SU-DHL-6 (cell line): Measurements from ENCODE around the gene UBAC1.

Source experiments
- H2AFZ ChIP-seq: fragments of 200-600 bp; sonication (generic); 2 replicates; pipeline ENCODE4 v1.6.1; 2014; ENCODE audit warnings: low read depth, mild to moderate bottlenecking, moderate library complexity, mixed read lengths, antibody characterized with exemption, low read length; ENCODE audit not compliant: severe bottlenecking
- H3F3A ChIP-seq: fragments of 200-600 bp; shearing (Covaris generic); 2 replicates; pipeline ENCODE4 v1.6.0; 2016; ENCODE audit warnings: antibody characterized with exemption, mild to moderate bottlenecking; ENCODE audit not compliant: insufficient read depth
- H3K27ac ChIP-seq: fragments of 200-600 bp; sonication (generic); 2 replicates; pipeline ENCODE4 v1.5.1; 2016; ENCODE audit warnings: low read depth, mild to moderate bottlenecking, low read length, moderate library complexity, mixed read lengths
- H3K27me3 ChIP-seq: fragments of 200-600 bp; sonication (generic), shearing (Covaris generic); 2 replicates; pipeline ENCODE4 v1.6.0; 2014; ENCODE audit warnings: mild to moderate bottlenecking, low read length
- H3K36me3 ChIP-seq: fragments of 200-600 bp; sonication (generic); 2 replicates; pipeline ENCODE4 v1.6.1; 2014; ENCODE audit warnings: mild to moderate bottlenecking, low read length, mixed read lengths
- H3K4me2 ChIP-seq: fragments of 300-600, 200-600 bp; shearing (Covaris generic), sonication (generic); 2 replicates; pipeline ENCODE4 v1.6.0; 2014; ENCODE audit warnings: low read length, low read depth, mild to moderate bottlenecking; ENCODE audit not compliant: poor library complexity, severe bottlenecking
- H3K4me3 ChIP-seq: fragments of 200-600 bp; sonication (generic); 2 replicates; pipeline ENCODE4 v1.5.1; 2014; ENCODE audit warnings: antibody characterized with exemption, low read length, mild to moderate bottlenecking, mixed read lengths; ENCODE audit not compliant: insufficient read depth, poor library complexity, severe bottlenecking
- H3K79me2 ChIP-seq: fragments of 200-600 bp; sonication (generic); 2 replicates; pipeline ENCODE4 v1.6.1; 2014; ENCODE audit warnings: mild to moderate bottlenecking, low read length, moderate library complexity; ENCODE audit not compliant: insufficient read depth
- H3K9ac ChIP-seq: fragments of 200-600 bp; sonication (generic); 2 replicates; pipeline ENCODE4 v1.7.0; 2014; ENCODE audit warnings: mild to moderate bottlenecking, low read length
- H3K9me2 ChIP-seq: fragments of 200-600 bp; sonication (generic); replicated peaks from 2 replicates; pipeline ENCODE4 v1.6.1; 2014; ENCODE audit warnings: low read length; ENCODE audit not compliant: insufficient read depth
- H3K9me3 ChIP-seq: fragments of 200-600 bp; sonication (generic); 2 replicates; pipeline ENCODE4 v1.6.1; 2014; ENCODE audit warnings: low read length, mixed read lengths; ENCODE audit not compliant: insufficient read depth
- H4K20me1 ChIP-seq: fragments of 200-600 bp; sonication (generic); 2 replicates; pipeline ENCODE4 v1.6.1; 2014; ENCODE audit warnings: low read depth, mild to moderate bottlenecking, antibody characterized with exemption, low read length, moderate library complexity, mixed read lengths
- EZH2phosphoT487 ChIP-seq: fragments of 200-600 bp; sonication (generic), shearing (Covaris generic); conservative IDR thresholded peaks from 2 replicates; pipeline ENCODE4 v1.6.1; 2018; ENCODE audit warnings: mild to moderate bottlenecking, antibody characterized with exemption, low read length, moderate library complexity, mixed read lengths
- TF ChIP-seq, protein P1 (sequence below): fragments of 200-600 bp; sonication (generic); IDR thresholded peaks from one replicate; pipeline ENCODE4 v1.5.1; 2017; ENCODE audit warnings: antibody characterized with exemption, mild to moderate bottlenecking, low read length, moderate library complexity; ENCODE audit not compliant: insufficient read depth, poor library complexity, severe bottlenecking

Gene UBAC1

GRCh38 chr9:135965124-135965756, 4.1 kb upstream of the UBAC1 start:
- Histone ChIP-seq H3K9me3 (no peaks in the 10 kb centered on the region), H3K36me3 (no peaks in the 10 kb centered on the region), H4K20me1 (no peaks in the 10 kb centered on the region), H3F3A (no peaks in the 10 kb centered on the region), H3K27me3 (no peaks in the 10 kb centered on the region), H3K9ac (no peak overlapping the region), H3K27ac (no peak overlapping the region), H2AFZ (no peak overlapping the region), H3K4me2 (no peak overlapping the region), H3K9me2 (no peaks in the 10 kb centered on the region), H3K79me2 (peaks cover 6% of the 10 kb centered on the region), H3K4me3 (no peak overlapping the region)
- TF ChIP-seq, protein P1, sequence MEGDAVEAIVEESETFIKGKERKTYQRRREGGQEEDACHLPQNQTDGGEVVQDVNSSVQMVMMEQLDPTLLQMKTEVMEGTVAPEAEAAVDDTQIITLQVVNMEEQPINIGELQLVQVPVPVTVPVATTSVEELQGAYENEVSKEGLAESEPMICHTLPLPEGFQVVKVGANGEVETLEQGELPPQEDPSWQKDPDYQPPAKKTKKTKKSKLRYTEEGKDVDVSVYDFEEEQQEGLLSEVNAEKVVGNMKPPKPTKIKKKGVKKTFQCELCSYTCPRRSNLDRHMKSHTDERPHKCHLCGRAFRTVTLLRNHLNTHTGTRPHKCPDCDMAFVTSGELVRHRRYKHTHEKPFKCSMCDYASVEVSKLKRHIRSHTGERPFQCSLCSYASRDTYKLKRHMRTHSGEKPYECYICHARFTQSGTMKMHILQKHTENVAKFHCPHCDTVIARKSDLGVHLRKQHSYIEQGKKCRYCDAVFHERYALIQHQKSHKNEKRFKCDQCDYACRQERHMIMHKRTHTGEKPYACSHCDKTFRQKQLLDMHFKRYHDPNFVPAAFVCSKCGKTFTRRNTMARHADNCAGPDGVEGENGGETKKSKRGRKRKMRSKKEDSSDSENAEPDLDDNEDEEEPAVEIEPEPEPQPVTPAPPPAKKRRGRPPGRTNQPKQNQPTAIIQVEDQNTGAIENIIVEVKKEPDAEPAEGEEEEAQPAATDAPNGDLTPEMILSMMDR = no peak
- TF ChIP-seq EZH2phosphoT487 = no peak

DNA sequence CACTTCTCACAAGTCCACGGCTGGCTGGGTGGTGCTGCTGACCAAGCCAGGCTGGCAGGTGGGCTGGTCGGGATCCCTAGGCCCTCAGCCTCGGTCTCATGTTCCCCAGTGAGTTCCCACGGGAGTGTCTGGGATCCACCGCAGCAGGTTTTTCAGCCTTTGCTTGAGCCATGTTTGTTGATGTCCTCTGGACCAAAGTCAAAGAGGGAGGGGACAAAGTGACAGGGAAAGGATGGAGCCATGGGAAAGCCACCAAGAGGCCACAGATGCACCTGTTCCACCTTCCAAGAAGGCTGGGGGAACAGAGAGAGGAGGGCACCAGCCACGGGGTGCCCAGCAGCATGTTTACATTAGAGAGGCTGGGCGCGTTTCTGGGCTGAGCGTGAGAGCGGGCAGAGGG, 2.8 kb upstream of the UBAC1 start:
- Histone ChIP-seq H3K4me2 (no peak overlapping the region), H3K27me3 (no peaks in the 10 kb centered on the region), H3K9ac (no peak overlapping the region), H4K20me1 (no peaks in the 10 kb centered on the region), H3K27ac (no peak overlapping the region), H3K36me3 (no peaks in the 10 kb centered on the region), H3F3A (no peaks in the 10 kb centered on the region), H3K9me3 (no peaks in the 10 kb centered on the region), H3K4me3 (no peak overlapping the region), H2AFZ (no peak overlapping the region), H3K9me2 (no peaks in the 10 kb centered on the region), H3K79me2 (peaks cover 18% of the 10 kb centered on the region)
- TF ChIP-seq, protein P1 = no peak
- TF ChIP-seq EZH2phosphoT487 = no peak

GRCh38 chr9:135963338-135963737, 2.2 kb upstream of the UBAC1 start:
- no peaks in the 10 kb centered on the region for H3F3A ChIP-seq
- TF ChIP-seq, protein P1 = no peak
- TF ChIP-seq EZH2phosphoT487 = no peak
- H3K27ac ChIP-seq = no peak overlapping the region
- no peaks in the 10 kb centered on the region for H3K36me3 ChIP-seq
- H3K79me2 ChIP-seq = peaks cover 24% of the 10 kb centered on the region
- H3K9me2 ChIP-seq = no peaks in the 10 kb centered on the region
- no peak overlapping the region for H3K4me2 ChIP-seq
- no peaks in the 10 kb centered on the region for H3K9me3 ChIP-seq
- no peak overlapping the region for H3K9ac ChIP-seq
- H3K4me3 ChIP-seq = no peak overlapping the region
- no peaks in the 10 kb centered on the region for H4K20me1 ChIP-seq
- no peak overlapping the region for H2AFZ ChIP-seq
- no peaks in the 10 kb centered on the region for H3K27me3 ChIP-seq
